Measurements from ENCODE around the gene KLF7.

KLF7 gene

DNA sequence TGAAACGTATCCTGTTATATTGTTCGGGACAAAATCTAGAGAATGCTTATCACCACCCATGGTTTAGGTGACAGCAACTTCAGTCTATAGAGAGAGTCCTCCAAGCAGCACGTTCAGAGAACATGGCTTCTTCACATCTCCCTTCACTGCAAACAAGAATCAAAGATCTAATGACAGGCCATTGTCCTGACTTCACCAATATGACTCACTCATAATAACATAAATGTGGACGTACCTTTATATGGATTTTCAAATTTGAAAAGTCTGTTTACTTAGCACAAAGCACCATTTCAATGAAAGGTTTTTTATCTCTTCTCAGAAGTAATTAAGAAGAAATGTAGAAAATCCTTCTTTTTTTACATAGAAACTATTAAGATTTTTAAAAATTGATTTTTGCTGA, 46.7 kb downstream of the KLF7 start:
- ATAC-seq: no peak
- TF ChIP-seq, protein P1, sequence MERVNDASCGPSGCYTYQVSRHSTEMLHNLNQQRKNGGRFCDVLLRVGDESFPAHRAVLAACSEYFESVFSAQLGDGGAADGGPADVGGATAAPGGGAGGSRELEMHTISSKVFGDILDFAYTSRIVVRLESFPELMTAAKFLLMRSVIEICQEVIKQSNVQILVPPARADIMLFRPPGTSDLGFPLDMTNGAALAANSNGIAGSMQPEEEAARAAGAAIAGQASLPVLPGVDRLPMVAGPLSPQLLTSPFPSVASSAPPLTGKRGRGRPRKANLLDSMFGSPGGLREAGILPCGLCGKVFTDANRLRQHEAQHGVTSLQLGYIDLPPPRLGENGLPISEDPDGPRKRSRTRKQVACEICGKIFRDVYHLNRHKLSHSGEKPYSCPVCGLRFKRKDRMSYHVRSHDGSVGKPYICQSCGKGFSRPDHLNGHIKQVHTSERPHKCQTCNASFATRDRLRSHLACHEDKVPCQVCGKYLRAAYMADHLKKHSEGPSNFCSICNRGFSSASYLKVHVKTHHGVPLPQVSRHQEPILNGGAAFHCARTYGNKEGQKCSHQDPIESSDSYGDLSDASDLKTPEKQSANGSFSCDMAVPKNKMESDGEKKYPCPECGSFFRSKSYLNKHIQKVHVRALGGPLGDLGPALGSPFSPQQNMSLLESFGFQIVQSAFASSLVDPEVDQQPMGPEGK (CRISPR knock-in tag; IDR thresholded peaks at IDR 0.05; ENCODE audit: borderline replicate concordance): no peak
- no peak for TF ChIP-seq CSDC2 (CRISPR knock-in tag; IDR thresholded peaks at IDR 0.05)
- TF ChIP-seq ZNF70 (CRISPR knock-in tag; IDR thresholded peaks at IDR 0.05): no peak
- TF ChIP-seq GLIS3 (CRISPR knock-in tag; IDR thresholded peaks at IDR 0.05): no peak
- TF ChIP-seq OSR1 (CRISPR knock-in tag; IDR thresholded peaks at IDR 0.05): no peak
- no peak for TF ChIP-seq ZNF8 (CRISPR knock-in tag; IDR thresholded peaks at IDR 0.05)
- TF ChIP-seq ISL1 (CRISPR knock-in tag; IDR thresholded peaks at IDR 0.05): no peak
- no peak for TF ChIP-seq ESRRG (CRISPR knock-in tag; IDR thresholded peaks at IDR 0.05)
- TF ChIP-seq ZNF565 (CRISPR knock-in tag; conservative IDR thresholded peaks at IDR 0.05; ENCODE audit: low read depth): no peak
- TF ChIP-seq, protein P2, sequence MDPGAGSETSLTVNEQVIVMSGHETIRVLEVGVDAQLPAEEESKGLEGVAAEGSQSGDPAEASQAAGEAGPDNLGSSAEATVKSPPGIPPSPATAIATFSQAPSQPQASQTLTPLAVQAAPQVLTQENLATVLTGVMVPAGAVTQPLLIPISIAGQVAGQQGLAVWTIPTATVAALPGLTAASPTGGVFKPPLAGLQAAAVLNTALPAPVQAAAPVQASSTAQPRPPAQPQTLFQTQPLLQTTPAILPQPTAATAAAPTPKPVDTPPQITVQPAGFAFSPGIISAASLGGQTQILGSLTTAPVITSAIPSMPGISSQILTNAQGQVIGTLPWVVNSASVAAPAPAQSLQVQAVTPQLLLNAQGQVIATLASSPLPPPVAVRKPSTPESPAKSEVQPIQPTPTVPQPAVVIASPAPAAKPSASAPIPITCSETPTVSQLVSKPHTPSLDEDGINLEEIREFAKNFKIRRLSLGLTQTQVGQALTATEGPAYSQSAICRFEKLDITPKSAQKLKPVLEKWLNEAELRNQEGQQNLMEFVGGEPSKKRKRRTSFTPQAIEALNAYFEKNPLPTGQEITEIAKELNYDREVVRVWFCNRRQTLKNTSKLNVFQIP (CRISPR knock-in tag; IDR thresholded peaks at IDR 0.05; ENCODE audit: borderline replicate concordance, low read depth): no peak
- TF ChIP-seq ZFP3 (CRISPR knock-in tag; IDR thresholded peaks at IDR 0.05): no peak
- TF ChIP-seq, protein P3, sequence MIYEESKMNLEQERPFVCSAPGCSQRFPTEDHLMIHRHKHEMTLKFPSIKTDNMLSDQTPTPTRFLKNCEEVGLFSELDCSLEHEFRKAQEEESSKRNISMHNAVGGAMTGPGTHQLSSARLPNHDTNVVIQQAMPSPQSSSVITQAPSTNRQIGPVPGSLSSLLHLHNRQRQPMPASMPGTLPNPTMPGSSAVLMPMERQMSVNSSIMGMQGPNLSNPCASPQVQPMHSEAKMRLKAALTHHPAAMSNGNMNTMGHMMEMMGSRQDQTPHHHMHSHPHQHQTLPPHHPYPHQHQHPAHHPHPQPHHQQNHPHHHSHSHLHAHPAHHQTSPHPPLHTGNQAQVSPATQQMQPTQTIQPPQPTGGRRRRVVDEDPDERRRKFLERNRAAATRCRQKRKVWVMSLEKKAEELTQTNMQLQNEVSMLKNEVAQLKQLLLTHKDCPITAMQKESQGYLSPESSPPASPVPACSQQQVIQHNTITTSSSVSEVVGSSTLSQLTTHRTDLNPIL (CRISPR knock-in tag; IDR thresholded peaks at IDR 0.05; ENCODE audit: low read depth): no peak
- no peak for TF ChIP-seq TOX (CRISPR knock-in tag; IDR thresholded peaks at IDR 0.05; ENCODE audit: borderline replicate concordance)
- TF ChIP-seq PPARA (CRISPR knock-in tag; IDR thresholded peaks at IDR 0.05; ENCODE audit: borderline replicate concordance): no peak
- no peak for TF ChIP-seq RARB (CRISPR knock-in tag; IDR thresholded peaks at IDR 0.05)
- TF ChIP-seq, protein P4, sequence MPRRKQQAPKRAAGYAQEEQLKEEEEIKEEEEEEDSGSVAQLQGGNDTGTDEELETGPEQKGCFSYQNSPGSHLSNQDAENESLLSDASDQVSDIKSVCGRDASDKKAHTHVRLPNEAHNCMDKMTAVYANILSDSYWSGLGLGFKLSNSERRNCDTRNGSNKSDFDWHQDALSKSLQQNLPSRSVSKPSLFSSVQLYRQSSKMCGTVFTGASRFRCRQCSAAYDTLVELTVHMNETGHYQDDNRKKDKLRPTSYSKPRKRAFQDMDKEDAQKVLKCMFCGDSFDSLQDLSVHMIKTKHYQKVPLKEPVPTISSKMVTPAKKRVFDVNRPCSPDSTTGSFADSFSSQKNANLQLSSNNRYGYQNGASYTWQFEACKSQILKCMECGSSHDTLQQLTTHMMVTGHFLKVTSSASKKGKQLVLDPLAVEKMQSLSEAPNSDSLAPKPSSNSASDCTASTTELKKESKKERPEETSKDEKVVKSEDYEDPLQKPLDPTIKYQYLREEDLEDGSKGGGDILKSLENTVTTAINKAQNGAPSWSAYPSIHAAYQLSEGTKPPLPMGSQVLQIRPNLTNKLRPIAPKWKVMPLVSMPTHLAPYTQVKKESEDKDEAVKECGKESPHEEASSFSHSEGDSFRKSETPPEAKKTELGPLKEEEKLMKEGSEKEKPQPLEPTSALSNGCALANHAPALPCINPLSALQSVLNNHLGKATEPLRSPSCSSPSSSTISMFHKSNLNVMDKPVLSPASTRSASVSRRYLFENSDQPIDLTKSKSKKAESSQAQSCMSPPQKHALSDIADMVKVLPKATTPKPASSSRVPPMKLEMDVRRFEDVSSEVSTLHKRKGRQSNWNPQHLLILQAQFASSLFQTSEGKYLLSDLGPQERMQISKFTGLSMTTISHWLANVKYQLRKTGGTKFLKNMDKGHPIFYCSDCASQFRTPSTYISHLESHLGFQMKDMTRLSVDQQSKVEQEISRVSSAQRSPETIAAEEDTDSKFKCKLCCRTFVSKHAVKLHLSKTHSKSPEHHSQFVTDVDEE (CRISPR knock-in tag; IDR thresholded peaks at IDR 0.05): no peak
- no peak for TF ChIP-seq ZC3H10 (CRISPR knock-in tag; IDR thresholded peaks at IDR 0.05)
- no peak for TF ChIP-seq TCF4 (CRISPR knock-in tag; IDR thresholded peaks at IDR 0.05; ENCODE audit: borderline replicate concordance)
- TF ChIP-seq ZFP30 (CRISPR knock-in tag; IDR thresholded peaks at IDR 0.05): no peak
- TF ChIP-seq, protein P5, sequence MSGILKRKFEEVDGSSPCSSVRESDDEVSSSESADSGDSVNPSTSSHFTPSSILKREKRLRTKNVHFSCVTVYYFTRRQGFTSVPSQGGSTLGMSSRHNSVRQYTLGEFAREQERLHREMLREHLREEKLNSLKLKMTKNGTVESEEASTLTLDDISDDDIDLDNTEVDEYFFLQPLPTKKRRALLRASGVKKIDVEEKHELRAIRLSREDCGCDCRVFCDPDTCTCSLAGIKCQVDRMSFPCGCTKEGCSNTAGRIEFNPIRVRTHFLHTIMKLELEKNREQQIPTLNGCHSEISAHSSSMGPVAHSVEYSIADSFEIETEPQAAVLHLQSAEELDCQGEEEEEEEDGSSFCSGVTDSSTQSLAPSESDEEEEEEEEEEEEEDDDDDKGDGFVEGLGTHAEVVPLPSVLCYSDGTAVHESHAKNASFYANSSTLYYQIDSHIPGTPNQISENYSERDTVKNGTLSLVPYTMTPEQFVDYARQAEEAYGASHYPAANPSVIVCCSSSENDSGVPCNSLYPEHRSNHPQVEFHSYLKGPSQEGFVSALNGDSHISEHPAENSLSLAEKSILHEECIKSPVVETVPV (CRISPR knock-in tag; IDR thresholded peaks at IDR 0.05): no peak

DNA sequence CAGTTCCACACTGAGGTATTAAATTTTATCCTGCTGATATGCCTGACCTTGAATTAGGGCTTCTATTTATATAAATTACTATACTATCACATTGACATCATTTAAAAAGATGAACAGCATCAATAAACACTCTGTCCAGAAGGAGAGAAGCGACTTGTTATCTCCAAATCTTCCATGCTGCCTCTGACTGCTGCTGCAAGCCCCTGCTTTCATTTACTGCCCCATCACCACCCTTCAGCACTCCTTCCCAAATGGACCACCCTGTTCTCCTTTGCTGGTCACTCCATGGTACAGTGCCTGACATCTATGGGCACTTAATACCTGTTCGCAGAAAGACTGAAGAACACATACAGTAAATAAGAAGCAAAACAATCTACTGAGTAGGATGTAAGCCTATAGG, 48.1 kb downstream of the KLF7 start:
- TF ChIP-seq, protein P3 (CRISPR knock-in tag; IDR thresholded peaks at IDR 0.05; ENCODE audit: low read depth): no peak
- TF ChIP-seq ZNF8 (CRISPR knock-in tag; IDR thresholded peaks at IDR 0.05) (no peak), TCF4 (CRISPR knock-in tag; IDR thresholded peaks at IDR 0.05; ENCODE audit: borderline replicate concordance) (no peak), CSDC2 (CRISPR knock-in tag; IDR thresholded peaks at IDR 0.05) (no peak), ISL1 (CRISPR knock-in tag; IDR thresholded peaks at IDR 0.05) (no peak), SNAI2 (CRISPR knock-in tag; IDR thresholded peaks at IDR 0.05) (no peak), ESRRG (CRISPR knock-in tag; IDR thresholded peaks at IDR 0.05) (no peak), BACH2 (CRISPR knock-in tag; IDR thresholded peaks at IDR 0.05; ENCODE audit: borderline replicate concordance) (no peak), RARB (CRISPR knock-in tag; IDR thresholded peaks at IDR 0.05) (no peak), ZC3H10 (CRISPR knock-in tag; IDR thresholded peaks at IDR 0.05) (no peak), PPARA (CRISPR knock-in tag; IDR thresholded peaks at IDR 0.05; ENCODE audit: borderline replicate concordance) (no peak), ZFP30 (CRISPR knock-in tag; IDR thresholded peaks at IDR 0.05) (no peak), OSR1 (CRISPR knock-in tag; IDR thresholded peaks at IDR 0.05) (no peak)
- TF ChIP-seq, protein P4 (CRISPR knock-in tag; IDR thresholded peaks at IDR 0.05): no peak
- TF ChIP-seq, protein P1 (CRISPR knock-in tag; IDR thresholded peaks at IDR 0.05; ENCODE audit: borderline replicate concordance): no peak
- ATAC-seq: no peak
